K562 (cell line): ENCODE data around the gene IPO13. TPM values are rescaled to one million over a fixed set of nuclear protein-coding genes. Genes with fewer than 3 reads are reported as not detected.

Experiments
- ATAC-seq: fragments of 200-7000 bp; cut with Tn5 transposase; 3 replicates; pipeline ENCODE4 v1.9.1; 2020; ENCODE audit warnings: moderate library complexity
- BruUV-seq: library from RNA; stranded (reverse); fragments of 400-500 nt; replicated peaks from 2 replicates; lab custom pipeline; 2021; lab: Mats Ljungman, UMichigan
- CTCF ChIA-PET: fragments of 300-600 bp; formaldehyde crosslinking; extraction: SDS; loops from one replicate; lab custom pipeline; 2021; ENCODE audit warnings: low intra/inter-chr PET ratio; lab: Yijun Ruan, JAX
- POLR2A ChIA-PET: fragments of 300-600, 350-650 bp; sonication (Branson Sonifier 250); formaldehyde crosslinking; extraction: SDS; loops from one replicate; lab custom pipeline; 2021; ENCODE audit warnings: antibody characterized with exemption, inconsistent platforms; lab: Yijun Ruan, JAX
- DNase-seq, 4 experiments: peaks; one replicate each; pipeline versions ENCODE4 v3.0.0 to v3.0.0-alpha.2; 2011 to 2018; ENCODE audit warnings: low spot score in 3 of 4, mixed read lengths in 3 of 4; ENCODE audit errors: extremely low read depth in 1 of 4
- FAIRE-seq: peaks from 2 replicates; lab custom pipeline; 2011; peaks lifted over from hg19 to GRCh38; lab: Jason Lieb, UNC
- H2AFZ ChIP-seq: 2 replicates; pipeline ENCODE4 v1.6.0; 2011; ENCODE audit warnings: low read depth, low read length, control low read depth, inconsistent platforms
- H3K27ac ChIP-seq: fragments of 200-600 bp; 3 replicates; pipeline ENCODE4 v1.8.0; 2011; ENCODE audit warnings: low read depth, mild to moderate bottlenecking, control low read depth, inconsistent platforms, low read length, moderate library complexity, mixed read lengths; ENCODE audit errors: extremely low read depth
- H3K27me3 ChIP-seq, 2 experiments: fragments of 300-600 bp in 1 of 2; 2 replicates in 1 of 2; 3 replicates in 1 of 2; pipeline versions ENCODE4 v1.6.0 to v1.8.0; 2011; ENCODE audit warnings: inconsistent platforms in 2 of 2, low read length in 2 of 2, mild to moderate bottlenecking in 1 of 2, mixed read lengths in 1 of 2, moderate library complexity in 1 of 2; ENCODE audit not compliant: control insufficient read depth in 2 of 2, insufficient read depth in 2 of 2
- H3K36me3 ChIP-seq: fragments of 300-600 bp; 3 replicates; pipeline ENCODE4 v1.8.0; 2011; ENCODE audit warnings: mild to moderate bottlenecking, low read length, inconsistent platforms; ENCODE audit not compliant: control insufficient read depth, insufficient read depth
- H3K4me1 ChIP-seq, 2 experiments: fragments of 200-600 bp in 1 of 2; replicated peaks in 1 of 2; 2 replicates in 1 of 2; 3 replicates in 1 of 2; pipeline versions ENCODE4 v1.5.1 to v1.8.0; 2011; ENCODE audit warnings: inconsistent platforms in 2 of 2, low read length in 2 of 2, mild to moderate bottlenecking in 1 of 2, mixed read lengths in 1 of 2, moderate library complexity in 1 of 2; ENCODE audit not compliant: control insufficient read depth in 2 of 2, insufficient read depth in 2 of 2
- H3K4me2 ChIP-seq: 2 replicates; pipeline ENCODE4 v1.6.1; 2011; ENCODE audit warnings: low read length, control low read depth, inconsistent platforms, mixed read lengths; ENCODE audit not compliant: insufficient read depth
- H3K4me3 ChIP-seq: fragments of 200-600 bp; sonication (generic), shearing (Covaris generic); 2 replicates; pipeline ENCODE4 v1.5.1; 2016; ENCODE audit warnings: control low read depth, inconsistent platforms
- H3K79me2 ChIP-seq: fragments of 200-600 bp; 3 replicates; pipeline ENCODE4 v1.8.0; 2011; ENCODE audit warnings: low read length, inconsistent platforms; ENCODE audit not compliant: control insufficient read depth, insufficient read depth
- H3K9ac ChIP-seq, 2 experiments: 2 replicates each; pipeline versions ENCODE4 v1.6.0 to v1.6.1; 2011; ENCODE audit warnings: low read depth in 2 of 2, low read length in 2 of 2, control low read depth in 1 of 2, inconsistent platforms in 1 of 2, mild to moderate bottlenecking in 1 of 2, mixed read lengths in 1 of 2; ENCODE audit not compliant: insufficient read depth in 1 of 2
- H3K9me1 ChIP-seq: one replicate; pipeline ENCODE4 v1.6.0; 2011; ENCODE audit warnings: inconsistent platforms, mild to moderate bottlenecking, low read length, moderate library complexity; ENCODE audit not compliant: control insufficient read depth, insufficient read depth
- H3K9me3 ChIP-seq: replicated peaks from 2 replicates; pipeline ENCODE4 v1.5.1; 2011; ENCODE audit warnings: low read depth, low read length, inconsistent platforms; ENCODE audit not compliant: control insufficient read depth, insufficient read depth
- H4K20me1 ChIP-seq: replicated peaks from 2 replicates; pipeline ENCODE4 v1.6.1; 2011; ENCODE audit warnings: low read length, inconsistent platforms, mixed read lengths; ENCODE audit not compliant: control insufficient read depth, insufficient read depth
- CHD7 ChIP-seq: fragments of 200-600 bp; sonication (generic); IDR thresholded peaks from one replicate; pipeline ENCODE4 v1.6.1; 2012; ENCODE audit warnings: mild to moderate bottlenecking, low read depth, low read length, inconsistent platforms
- E2F6 ChIP-seq, 2 experiments: IDR thresholded peaks; 2 replicates each; pipeline ENCODE4 v1.6.1; 2011; ENCODE audit warnings: borderline replicate concordance in 1 of 2, control low read depth in 1 of 2, low read depth in 1 of 2, low read length in 1 of 2, mild to moderate bottlenecking in 1 of 2, mixed read lengths in 1 of 2, moderate library complexity in 1 of 2; ENCODE audit not compliant: insufficient read depth in 1 of 2, insufficient read length in 1 of 2, poor library complexity in 1 of 2, severe bottlenecking in 1 of 2; ENCODE audit errors: extremely low read depth in 1 of 2
- EHMT2 ChIP-seq: fragments of 450-650 bp; IDR thresholded peaks from 2 replicates; pipeline ENCODE4 v1.6.1; 2018; ENCODE audit warnings: antibody characterized with exemption
- NR1H2 ChIP-seq: sonication (generic); formaldehyde crosslinking; IDR thresholded peaks from 2 replicates; pipeline ENCODE4 v1.4.0; 2020; ENCODE audit warnings: mild to moderate bottlenecking, missing genetic modification reagents
- SMARCE1 ChIP-seq: fragments of 450-650 bp; IDR thresholded peaks from 2 replicates; pipeline ENCODE4 v1.7.1; 2016; ENCODE audit warnings: mild to moderate bottlenecking
- WGBS: fragments of 100-300 bp; shearing (Covaris generic); methylation state at CpG from one replicate; pipeline ENCODE4 v1.1.6; 2016; ENCODE audit warnings: low coverage, mixed read lengths; ENCODE audit not compliant: insufficient coverage; ENCODE audit errors: missing lambda C conversion rate; 5-methylcytosine and 5-hydroxymethylcytosine counted together
- in situ Hi-C: fragments of 300-500 bp; cut with MboI; formaldehyde crosslinking; loops from 4 replicates; pipeline ENCODE4 v1.15.0; 2018; ENCODE audit warnings: inconsistent platforms, mixed read lengths
- intact Hi-C: fragments of 100-400 bp; cut with micrococcal nuclease; formaldehyde crosslinking; loops from 2 replicates; pipeline ENCODE4 v1.14.2; 2022
- polyA plus RNA-seq, 8 experiments: library from polyadenylated mRNA; depleted of rRNA in 4 of 8; stranded (reverse) in 5 of 8; unstranded in 3 of 8; fragments of >200 nt; fragmentation: Nextera tagmentation in 2 of 8; fragmentation: Illumina TruSeq in 1 of 8; extraction: Ambion mirVana in 2 of 8; extraction: Trizol in 1 of 8; gene quantifications; 2 replicates each; pipeline versions ENCODE4 v1.2.1 to v1.2.3, GENCODE V29; 2011 to 2014; ENCODE audit warnings: inconsistent platforms in 1 of 8, missing spikeins in 1 of 8
- total RNA-seq, 7 experiments: library from RNA; depleted of rRNA in 6 of 7; stranded (reverse); fragments of >200 nt in 6 of 7; fragmentation: Illumina TruSeq in 2 of 7; extraction: Trizol in 2 of 7; gene quantifications; 2 replicates each; pipeline versions ENCODE4 v1.2.1 to v1.2.3, GENCODE V29; 2011 to 2021; ENCODE audit warnings: low replicate concordance in 1 of 7
- TF ChIP-seq, protein P1 (sequence below): IDR thresholded peaks from 2 replicates; pipeline ENCODE4 v1.6.1; 2011; ENCODE audit not compliant: insufficient read length; ENCODE audit errors: extremely low read depth

The IPO13 gene
- total and polyA plus RNA-seq, 9 of the 15 experiments (the other 6 are each of a cell fraction or from before 2014, with no cell fraction given), result 7.0 to 30.8 (median 16.2) TPM

- TF ChIP-seq E2F6 (IDR thresholded peaks at IDR 0.05; ENCODE audit: borderline replicate concordance in 1 of 2, extremely low read depth in 1 of 2, insufficient read depth in 1 of 2, insufficient read length in 1 of 2, low read depth in 1 of 2, low read length in 1 of 2, poor library complexity in 1 of 2, severe bottlenecking in 1 of 2) (no peak), NR1H2 (CRISPR knock-in tag) (no peak), EHMT2 (peak; percentile 99)
These were observed 21.7 kb downstream of the IPO13 start (continued) for GRCh38 chr1:43968348-43968948.

GRCh38 chr1:43969416-43969745 is 22.6 kb downstream of the IPO13 start:
- Histone ChIP-seq H3K27me3 (no peaks in the 10 kb centered on the region), H3K4me3 (peak overlapping the region; percentile 100), H4K20me1 (no peaks in the 10 kb centered on the region), H3K9me1 (peaks cover 4% of the 10 kb centered on the region), H3K9ac (peak overlapping the region in 1 of 2 experiments; percentile 81; a peak in 2 of 4 replicates), H3K36me3 (peaks cover 41% of the 10 kb centered on the region), H2AFZ (peak overlapping the region; percentile 87), H3K27ac (no peak overlapping the region), H3K4me1 (peaks cover 10 to 29% of the 10 kb centered on the region in 2 experiments; a peak in 4 of 5 replicates), H3K9me3 (no peaks in the 10 kb centered on the region), H3K79me2 (peaks cover 16% of the 10 kb centered on the region), H3K4me2 (peak overlapping the region; percentile 98)
- FAIRE-seq, result no peak
- CTCF ChIA-PET, result no interaction called here
- WGBS, result 36% methylated on average over 7 of the region's 7 CpGs
- ATAC-seq, result no peak; the same call in 1 of the 3 replicates
- BruUV-seq, result no TSS peak
- in situ Hi-C loops (no loop called here), intact Hi-C loops (loop anchor here (1.0 kb wide), 1 partner anchor 23 kb away; the partner anchor contains the start of gene IPO13)
- DNase-seq, result no peak
- POLR2A ChIA-PET, result interaction anchor here (0.6 to 1.0 kb wide), 7 partner anchors 10 to 557 kb away, joined by 3 to 4 read pairs (median 3); partner anchors contain the start of gene IPO13
- TF ChIP-seq SMARCE1 (no peak), CHD7 (no peak)
- TF ChIP-seq, protein P1, sequence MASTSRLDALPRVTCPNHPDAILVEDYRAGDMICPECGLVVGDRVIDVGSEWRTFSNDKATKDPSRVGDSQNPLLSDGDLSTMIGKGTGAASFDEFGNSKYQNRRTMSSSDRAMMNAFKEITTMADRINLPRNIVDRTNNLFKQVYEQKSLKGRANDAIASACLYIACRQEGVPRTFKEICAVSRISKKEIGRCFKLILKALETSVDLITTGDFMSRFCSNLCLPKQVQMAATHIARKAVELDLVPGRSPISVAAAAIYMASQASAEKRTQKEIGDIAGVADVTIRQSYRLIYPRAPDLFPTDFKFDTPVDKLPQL, result no peak
